ENCODE measurements around the gene TACO1.

The TACO1 gene

GRCh38 chr17:63601439-63602371 lies 1.0 kb downstream of the TACO1 start:
- DNase-seq = no peak

DNA sequence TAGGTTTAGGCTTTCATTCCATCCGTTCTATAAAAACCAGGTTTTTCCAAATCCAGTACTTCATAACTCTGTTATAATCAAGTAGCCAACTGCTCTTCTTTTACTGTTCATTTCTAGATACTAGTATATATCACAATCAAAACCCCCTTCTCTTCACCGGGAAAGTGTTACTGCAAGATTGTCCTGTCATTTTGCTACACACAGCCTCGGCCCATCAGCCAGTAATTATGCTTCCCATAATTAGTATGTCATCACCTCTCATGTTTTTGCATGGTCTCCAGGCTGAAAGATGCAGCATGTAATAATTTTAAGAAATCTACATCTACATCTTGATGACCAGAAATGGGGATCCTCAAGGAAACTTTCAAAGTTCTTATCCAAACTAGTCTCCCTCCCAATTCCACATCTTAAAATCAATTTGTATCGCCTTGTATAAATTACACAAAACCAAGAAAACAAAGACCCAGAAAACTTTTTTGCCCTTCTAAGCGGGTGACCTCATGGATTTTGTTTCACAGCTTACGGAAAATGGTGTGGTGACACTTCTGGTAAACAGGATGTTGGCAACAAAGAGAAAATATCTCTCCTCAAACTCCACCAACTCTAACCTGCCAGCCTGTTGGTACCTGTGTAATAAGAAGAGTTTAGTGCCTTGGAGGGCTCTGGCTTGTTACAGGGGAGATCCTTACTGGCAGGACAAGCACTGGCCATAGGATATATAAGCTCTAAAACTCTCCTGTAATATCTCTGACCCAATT lies 9.3 kb downstream of the TACO1 start:
- no peak for DNase-seq

DNA sequence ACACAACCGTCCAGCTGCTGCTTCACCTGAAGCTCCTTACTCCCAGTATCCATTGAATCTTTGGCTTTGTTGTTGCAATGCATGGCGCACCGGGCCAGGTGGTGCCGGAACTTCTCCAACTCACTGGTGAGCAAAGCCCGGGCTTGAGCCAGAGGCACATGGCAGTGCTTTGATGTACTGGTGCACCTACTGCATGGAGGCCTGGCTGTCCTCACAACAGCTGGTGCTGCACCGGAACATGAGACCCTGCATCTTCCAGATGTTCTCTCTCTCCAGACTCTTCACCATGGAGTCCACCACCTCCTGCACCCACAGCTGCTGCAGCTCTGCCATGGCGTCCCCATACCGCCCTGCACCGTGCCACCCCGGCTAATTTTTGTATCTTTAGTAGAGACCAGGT lies 10.2 kb downstream of the TACO1 start:
- DNase-seq = no peak

GRCh38 chr17:63611354-63611753 lies 10.7 kb downstream of the TACO1 start:
- DNase-seq = peak; percentile 25

GRCh38 chr17:63613663-63614062 lies 13.0 kb downstream of the TACO1 start:
- no peak for DNase-seq

GRCh38 chr17:63621229-63621683 lies 20.6 kb downstream of the TACO1 start:
- no peak for DNase-seq

DNA sequence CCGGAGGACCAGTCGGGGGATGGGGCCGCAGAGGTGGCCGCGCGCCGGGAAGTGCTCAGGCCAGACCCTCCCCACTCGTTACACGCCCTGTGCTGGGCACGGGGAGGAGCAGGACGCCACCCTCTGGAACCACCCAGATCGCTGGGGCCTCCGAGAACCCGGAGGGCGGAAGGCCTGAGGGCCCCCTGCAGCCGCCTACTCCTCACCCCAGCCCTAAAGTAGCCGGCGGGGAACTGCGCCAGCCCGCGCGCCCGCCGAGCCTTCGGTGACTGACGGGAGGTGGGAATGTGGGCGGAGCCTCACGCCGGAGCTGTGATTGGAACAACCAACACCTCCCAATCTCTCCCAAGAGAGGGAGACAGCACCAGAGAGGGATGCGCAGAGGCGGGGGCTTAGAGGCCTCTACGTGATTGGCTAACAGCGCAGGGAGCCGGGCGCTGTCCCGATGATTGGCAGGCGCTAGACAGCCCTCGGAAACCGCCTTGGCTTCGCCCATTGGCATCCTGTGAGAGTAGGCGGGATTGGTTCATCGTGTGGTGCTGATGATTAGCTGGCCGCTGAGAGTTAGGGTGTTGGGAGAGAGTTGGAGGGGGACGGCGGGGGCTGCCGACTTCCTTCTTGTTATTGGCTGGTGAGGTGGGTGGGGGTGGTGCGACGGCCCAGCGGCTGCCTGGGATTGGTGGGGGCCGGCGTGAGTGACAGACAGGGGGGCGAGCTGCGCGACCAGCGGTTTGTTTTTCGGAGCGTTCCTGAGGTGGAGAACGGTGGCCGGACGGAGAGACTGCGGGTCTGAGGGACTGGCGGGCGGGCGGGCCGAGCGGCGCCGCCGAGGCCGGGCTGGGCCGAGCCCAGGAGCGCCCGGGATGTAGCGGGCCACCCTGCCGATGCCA lies 21.2 kb downstream of the TACO1 start, which contains the start of gene MAP3K3:
Gene MAP3K3, plus strand, starts transcription at position 734 of the 890 bp plus-strand sequence. CDS start 343 bp downstream, outside the sequence.
- DNase-seq = peak; percentile 99

DNA sequence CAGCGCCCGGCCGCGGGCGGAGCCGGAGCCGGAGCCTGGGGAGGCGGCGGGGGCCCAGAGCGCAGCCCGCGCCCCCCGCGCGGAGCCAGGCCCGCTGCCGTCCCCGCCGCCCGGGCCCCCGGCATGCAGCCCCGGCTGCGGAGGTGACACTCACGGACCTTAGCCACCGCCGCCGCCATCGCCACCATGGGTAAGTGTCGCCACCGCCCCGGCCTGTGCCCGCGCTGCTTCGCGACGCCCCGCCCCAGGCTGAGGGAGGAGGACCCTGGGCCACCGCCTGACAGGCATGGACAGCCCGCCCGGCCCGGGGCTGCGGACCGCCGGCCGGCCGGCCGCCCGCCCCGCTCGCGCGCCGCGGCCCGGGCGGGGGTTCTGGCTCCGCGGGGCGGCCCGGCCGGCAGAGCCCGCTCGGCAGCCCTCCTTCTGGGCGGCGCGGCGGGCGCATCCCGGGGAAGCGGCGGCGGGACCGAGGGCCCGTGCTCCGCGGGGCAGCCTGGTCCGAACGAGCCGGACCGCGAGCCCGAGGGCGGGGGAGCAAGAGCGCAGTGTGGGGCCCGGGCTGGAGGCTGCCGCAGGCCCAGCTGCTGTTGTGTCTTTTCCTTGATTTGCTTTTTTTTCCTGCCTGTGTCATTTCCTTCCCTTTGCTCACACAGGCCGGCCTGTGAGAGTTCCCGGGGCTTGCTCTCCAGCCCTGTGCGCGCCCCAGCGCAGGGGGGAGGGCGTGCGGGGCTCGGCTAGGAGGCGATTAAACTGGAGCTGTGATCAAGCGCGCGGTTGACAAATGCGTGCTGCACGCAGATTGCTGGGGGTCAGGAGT lies 22.1 kb downstream of the TACO1 start:
- DNase-seq = peak; percentile 44

GRCh38 chr17:63623786-63624530 lies 23.3 kb downstream of the TACO1 start:
- DNase-seq = no peak

DNA sequence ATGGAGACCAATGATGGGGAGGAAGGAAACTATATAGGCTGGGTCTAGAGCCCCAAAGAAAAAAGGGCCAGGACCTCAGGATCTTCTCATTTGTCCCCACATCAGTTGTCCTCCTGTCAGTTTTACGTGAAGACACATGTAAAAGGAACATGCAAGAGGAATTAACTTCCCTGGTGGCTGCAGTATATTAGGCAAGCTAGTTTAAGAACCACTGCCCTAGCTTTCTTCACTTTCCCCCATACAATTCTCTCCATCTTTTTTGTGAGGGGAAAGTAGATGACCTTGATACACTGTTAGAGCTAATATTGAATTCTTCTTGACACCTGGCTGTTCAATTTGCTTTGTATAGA lies 23.8 kb downstream of the TACO1 start:
- DNase-seq = no peak

- no peak for DNase-seq
Measured at GRCh38 chr17:63626551-63627180, 26.0 kb downstream of the TACO1 start.

DNA sequence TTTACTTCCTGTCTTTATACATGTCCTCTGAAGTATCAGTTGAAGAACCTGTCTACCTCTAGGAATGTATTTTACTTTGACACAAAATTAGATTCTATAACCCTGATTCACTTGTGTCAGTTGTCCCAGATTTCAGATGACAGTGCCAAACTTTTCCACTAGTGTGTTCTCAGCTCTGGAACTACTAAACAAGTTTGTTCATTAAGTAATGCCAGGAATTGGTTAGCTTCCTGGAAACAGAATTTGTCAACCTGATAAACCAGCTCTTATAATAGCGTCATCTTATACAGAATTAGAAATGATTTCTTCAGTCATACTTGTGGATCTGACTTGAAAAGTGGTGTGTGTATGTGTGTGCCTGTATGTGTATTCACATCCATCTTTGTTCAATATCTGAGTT lies 28.9 kb downstream of the TACO1 start:
- DNase-seq = no peak

- DNase-seq = no peak
Measured at GRCh38 chr17:63631062-63631461, 30.4 kb downstream of the TACO1 start.

- DNase-seq = no peak
Measured at GRCh38 chr17:63631626-63632025, 30.9 kb downstream of the TACO1 start.

GRCh38 chr17:63633742-63634141 lies 33.0 kb downstream of the TACO1 start:
- no peak for DNase-seq

DNA sequence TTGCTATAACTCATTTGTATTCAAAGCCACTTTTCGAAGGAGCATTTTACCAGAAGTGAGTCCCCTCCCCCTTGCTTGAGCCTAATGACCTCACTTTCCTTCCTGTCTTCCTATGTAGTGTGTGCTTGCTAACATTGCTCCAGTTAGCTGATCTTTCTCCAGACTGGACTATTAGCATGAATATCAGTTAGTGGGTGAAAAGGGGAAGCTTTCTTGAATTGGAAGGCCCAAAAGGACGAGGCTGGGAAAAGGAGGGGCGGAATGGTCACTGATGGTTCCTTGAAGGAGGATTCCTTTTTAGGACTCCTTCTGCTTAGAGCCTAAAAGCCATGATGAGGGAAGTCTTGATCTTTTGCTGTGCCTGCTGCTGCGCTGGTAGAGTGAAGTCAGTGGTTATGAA lies 33.5 kb downstream of the TACO1 start:
- DNase-seq = no peak

DNA sequence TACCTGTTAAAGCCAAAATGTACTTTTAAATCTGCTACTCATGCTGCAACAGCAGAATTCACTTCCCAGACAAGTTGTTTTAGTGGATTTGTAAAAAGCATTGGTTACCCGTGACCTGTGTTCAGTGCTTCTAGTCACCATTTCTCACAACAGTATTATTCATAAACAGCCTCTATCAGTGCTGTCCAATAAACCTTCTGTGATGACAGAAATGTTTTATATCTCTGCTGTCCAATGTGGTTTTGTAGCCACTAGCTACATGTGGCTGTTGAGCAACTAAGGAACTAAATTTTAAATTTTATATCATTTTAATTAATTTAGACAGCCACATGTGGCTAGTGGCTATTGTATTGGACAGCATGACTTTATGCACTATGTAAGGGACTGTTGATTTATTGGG lies 34.1 kb downstream of the TACO1 start:
- no peak for DNase-seq

GRCh38 chr17:63635290-63635689 lies 34.6 kb downstream of the TACO1 start:
- no peak for DNase-seq

- no peak for DNase-seq
Measured at GRCh38 chr17:63635787-63636186, 35.1 kb downstream of the TACO1 start.

DNA sequence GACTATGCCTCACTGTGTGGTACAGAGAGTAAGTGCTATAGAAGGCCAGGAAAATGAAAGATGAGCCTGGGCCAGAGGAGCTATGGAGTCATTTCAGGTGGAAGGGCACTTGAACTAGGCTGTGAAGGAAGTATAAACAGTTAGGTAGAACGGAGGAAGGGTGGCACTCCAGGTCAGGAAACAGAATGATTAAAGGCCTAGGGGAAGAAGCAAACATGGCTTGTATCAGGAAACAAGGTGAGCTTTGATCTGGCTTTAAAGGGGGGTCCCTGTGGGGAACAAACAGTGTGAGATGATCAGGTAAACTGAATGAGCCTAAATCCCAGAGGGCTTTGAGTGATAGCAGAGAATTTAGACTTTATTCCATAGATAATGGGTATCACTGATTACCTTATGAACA lies 38.4 kb downstream of the TACO1 start:
- no peak for DNase-seq

DNA sequence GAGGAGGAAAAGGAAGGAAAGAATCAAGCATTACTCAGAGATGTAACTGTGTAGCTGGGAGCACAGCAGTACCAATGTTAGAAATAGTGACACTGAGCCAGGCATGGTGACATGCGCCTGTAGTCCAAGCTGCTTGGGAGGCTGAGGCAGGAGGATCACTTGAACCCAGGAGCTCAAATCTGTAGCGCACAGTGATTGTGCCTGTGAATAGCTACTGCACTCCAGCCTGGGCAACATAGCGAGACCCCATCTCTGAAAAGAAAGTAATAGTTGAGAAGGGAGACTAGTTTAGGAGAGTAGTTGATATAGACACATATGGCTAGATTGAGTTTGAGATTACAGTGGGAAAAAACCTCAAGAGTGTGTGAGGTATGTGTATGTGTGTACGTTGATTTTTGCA lies 39.3 kb downstream of the TACO1 start:
- no peak for DNase-seq

Measured in CD4-positive, alpha-beta T cell treated with Interleukin-15 for 1 hour (primary cell).